ENCODE data around the gene VAT1L. TPM values are rescaled to one million over a fixed set of nuclear protein-coding genes. Genes with fewer than 3 reads are reported as not detected.

VAT1L gene
- total and polyA plus RNA-seq, 10 of the 15 experiments (the other 5 are each of a cell fraction or from before 2014, with no cell fraction given) = 0.06 to 0.18 (median 0.10) TPM; not detected in 5

- Histone ChIP-seq H3K27me3 (replicated peaks in 1 of 2; ENCODE audit: control insufficient read depth in 2 of 2, insufficient read depth in 2 of 2, low read length in 1 of 2) (no peaks in the 10 kb centered on the region; a peak in 2 of 4 replicates), H3K4me3 (no peak overlapping the region), H4K20me1 (ENCODE audit: control insufficient read depth, insufficient read depth) (no peaks in the 10 kb centered on the region), H3K27ac (ENCODE audit: control insufficient read depth, insufficient read depth) (no peak overlapping the region), H3K4me2 (ENCODE audit: control insufficient read depth, insufficient read depth) (no peak overlapping the region), H3K4me1 (ENCODE audit: control insufficient read depth, insufficient read depth, low read length) (no peaks in the 10 kb centered on the region), H3K79me2 (ENCODE audit: control insufficient read depth, insufficient read depth, low read length) (no peaks in the 10 kb centered on the region), H3K36me3 (ENCODE audit: control insufficient read depth in 2 of 2, insufficient read depth in 2 of 2, low read length in 1 of 2) (no peaks in the 10 kb centered on the region), H3K9ac (ENCODE audit: control insufficient read depth, insufficient read depth, low read length) (no peak overlapping the region), H2AFZ (ENCODE audit: control insufficient read depth, low read depth, low read length) (no peak overlapping the region), H3K9me3 (replicated peaks; ENCODE audit: control insufficient read depth, insufficient read depth, low read length) (no peaks in the 10 kb centered on the region)
- no peak for ATAC-seq
- DNase-seq (ENCODE audit: low read depth, low spot score) = no peak
- CTCF ChIA-PET = no interaction called here
- POLR2A ChIA-PET = no interaction called here
- no TSS peak for BruUV-seq (replicated peaks)
- in situ Hi-C loops (cut with MboI) (no loop called here), intact Hi-C loops (cut with micrococcal nuclease; ENCODE audit: unreplicated experiment) (no loop called here)
- SMC1A ChIA-PET (ENCODE audit: uncharacterized antibody, unreplicated experiment) = no interaction called here
- RAD21 ChIA-PET (ENCODE audit: unreplicated experiment) = no interaction called here
- no peak for FAIRE-seq
- 0% methylated on average over 3 of the region's 3 CpGs for WGBS (ENCODE audit: insufficient coverage, insufficient replicate concordance, low lambda C conversion rate, missing lambda C conversion rate)
- TF ChIP-seq BMI1 (IDR thresholded peaks at IDR 0.05; ENCODE audit: borderline replicate concordance) (no peak), RELA (IDR thresholded peaks at IDR 0.05; ENCODE audit: borderline replicate concordance, partially characterized antibody) (no peak), MYC (IDR thresholded peaks at IDR 0.05; ENCODE audit: insufficient read depth, insufficient read length, insufficient replicate concordance, low read length, severe bottlenecking) (no peak), IKZF1 (conservative IDR thresholded peaks at IDR 0.05) (no peak), BRCA1 (IDR thresholded peaks at IDR 0.05; ENCODE audit: low read depth, low read length) (no peak), E2F8 (IDR thresholded peaks at IDR 0.05; ENCODE audit: low read depth, partially characterized antibody) (no peak), SREBF2 (IDR thresholded peaks at IDR 0.05; ENCODE audit: low read length) (no peak), RCOR1 (conservative IDR thresholded peaks at IDR 0.05; ENCODE audit: low read depth, low read length) (no peak), GATAD2B (conservative IDR thresholded peaks at IDR 0.05; ENCODE audit: low read depth) (no peak), SMAD5 (IDR thresholded peaks at IDR 0.05; ENCODE audit: low read depth) (no peak), KAT2A (conservative IDR thresholded peaks at IDR 0.05; ENCODE audit: control insufficient read depth, low read depth, low read length) (no peak), SIN3A (IDR thresholded peaks at IDR 0.05; ENCODE audit: low read depth, low read length) (no peak), CHD4 (IDR thresholded peaks at IDR 0.05) (no peak), RBBP5 (conservative IDR thresholded peaks at IDR 0.05) (no peak), WRNIP1 (IDR thresholded peaks at IDR 0.05; ENCODE audit: borderline replicate concordance, low read depth, low read length) (no peak)
- TF ChIP-seq, protein P1, sequence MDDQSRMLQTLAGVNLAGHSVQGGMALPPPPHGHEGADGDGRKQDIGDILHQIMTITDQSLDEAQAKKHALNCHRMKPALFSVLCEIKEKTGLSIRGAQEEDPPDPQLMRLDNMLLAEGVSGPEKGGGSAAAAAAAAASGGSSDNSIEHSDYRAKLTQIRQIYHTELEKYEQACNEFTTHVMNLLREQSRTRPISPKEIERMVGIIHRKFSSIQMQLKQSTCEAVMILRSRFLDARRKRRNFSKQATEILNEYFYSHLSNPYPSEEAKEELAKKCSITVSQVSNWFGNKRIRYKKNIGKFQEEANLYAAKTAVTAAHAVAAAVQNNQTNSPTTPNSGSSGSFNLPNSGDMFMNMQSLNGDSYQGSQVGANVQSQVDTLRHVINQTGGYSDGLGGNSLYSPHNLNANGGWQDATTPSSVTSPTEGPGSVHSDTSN (IDR thresholded peaks at IDR 0.05; ENCODE audit: insufficient replicate concordance, low read depth, low read length) = no peak
- TF ChIP-seq, protein P2, sequence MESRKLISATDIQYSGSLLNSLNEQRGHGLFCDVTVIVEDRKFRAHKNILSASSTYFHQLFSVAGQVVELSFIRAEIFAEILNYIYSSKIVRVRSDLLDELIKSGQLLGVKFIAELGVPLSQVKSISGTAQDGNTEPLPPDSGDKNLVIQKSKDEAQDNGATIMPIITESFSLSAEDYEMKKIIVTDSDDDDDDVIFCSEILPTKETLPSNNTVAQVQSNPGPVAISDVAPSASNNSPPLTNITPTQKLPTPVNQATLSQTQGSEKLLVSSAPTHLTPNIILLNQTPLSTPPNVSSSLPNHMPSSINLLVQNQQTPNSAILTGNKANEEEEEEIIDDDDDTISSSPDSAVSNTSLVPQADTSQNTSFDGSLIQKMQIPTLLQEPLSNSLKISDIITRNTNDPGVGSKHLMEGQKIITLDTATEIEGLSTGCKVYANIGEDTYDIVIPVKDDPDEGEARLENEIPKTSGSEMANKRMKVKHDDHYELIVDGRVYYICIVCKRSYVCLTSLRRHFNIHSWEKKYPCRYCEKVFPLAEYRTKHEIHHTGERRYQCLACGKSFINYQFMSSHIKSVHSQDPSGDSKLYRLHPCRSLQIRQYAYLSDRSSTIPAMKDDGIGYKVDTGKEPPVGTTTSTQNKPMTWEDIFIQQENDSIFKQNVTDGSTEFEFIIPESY (IDR thresholded peaks at IDR 0.05) = no peak
These were observed 121.7 kb downstream of the VAT1L start for GRCh38 chr16:77910021-77910420.
